Astrocyte of the cerebellum (primary cell): Measurements from ENCODE around the gene SOCS3.

ENCODE experiments used
- DNase-seq: peaks from one replicate; pipeline ENCODE4 v3.0.0-alpha.2; 2011; ENCODE audit warnings: low read depth
- H3K4me3 ChIP-seq: 2 replicates; pipeline ENCODE4 v1.5.1; 2011; ENCODE audit warnings: mild to moderate bottlenecking, low read depth, low read length, moderate library complexity
- in situ Hi-C: cut with HindIII; loops from 2 replicates; pipeline ENCODE4 v1.10.0; 2017; ENCODE audit warnings: low sequenced_read_pairs
- TF ChIP-seq, protein P1 (sequence below): IDR thresholded peaks from 2 replicates; pipeline ENCODE4 v1.5.1; 2012; ENCODE audit warnings: low read length, low read depth, moderate library complexity, mild to moderate bottlenecking; ENCODE audit errors: missing control alignments

SOCS3 gene

GRCh38 chr17:78324391-78325075, 35.3 kb downstream of the SOCS3 start:
- DNase-seq, result peak; percentile 57
- TF ChIP-seq, protein P1, sequence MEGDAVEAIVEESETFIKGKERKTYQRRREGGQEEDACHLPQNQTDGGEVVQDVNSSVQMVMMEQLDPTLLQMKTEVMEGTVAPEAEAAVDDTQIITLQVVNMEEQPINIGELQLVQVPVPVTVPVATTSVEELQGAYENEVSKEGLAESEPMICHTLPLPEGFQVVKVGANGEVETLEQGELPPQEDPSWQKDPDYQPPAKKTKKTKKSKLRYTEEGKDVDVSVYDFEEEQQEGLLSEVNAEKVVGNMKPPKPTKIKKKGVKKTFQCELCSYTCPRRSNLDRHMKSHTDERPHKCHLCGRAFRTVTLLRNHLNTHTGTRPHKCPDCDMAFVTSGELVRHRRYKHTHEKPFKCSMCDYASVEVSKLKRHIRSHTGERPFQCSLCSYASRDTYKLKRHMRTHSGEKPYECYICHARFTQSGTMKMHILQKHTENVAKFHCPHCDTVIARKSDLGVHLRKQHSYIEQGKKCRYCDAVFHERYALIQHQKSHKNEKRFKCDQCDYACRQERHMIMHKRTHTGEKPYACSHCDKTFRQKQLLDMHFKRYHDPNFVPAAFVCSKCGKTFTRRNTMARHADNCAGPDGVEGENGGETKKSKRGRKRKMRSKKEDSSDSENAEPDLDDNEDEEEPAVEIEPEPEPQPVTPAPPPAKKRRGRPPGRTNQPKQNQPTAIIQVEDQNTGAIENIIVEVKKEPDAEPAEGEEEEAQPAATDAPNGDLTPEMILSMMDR, result no peak
- in situ Hi-C loops, result no loop called here
- no peak overlapping the region for H3K4me3 ChIP-seq

GRCh38 chr17:78323826-78324390, 36.0 kb downstream of the SOCS3 start:
- H3K4me3 ChIP-seq, result no peak overlapping the region
- in situ Hi-C loops, result no loop called here
- TF ChIP-seq, protein P1, result no peak
- DNase-seq, result no peak

DNA sequence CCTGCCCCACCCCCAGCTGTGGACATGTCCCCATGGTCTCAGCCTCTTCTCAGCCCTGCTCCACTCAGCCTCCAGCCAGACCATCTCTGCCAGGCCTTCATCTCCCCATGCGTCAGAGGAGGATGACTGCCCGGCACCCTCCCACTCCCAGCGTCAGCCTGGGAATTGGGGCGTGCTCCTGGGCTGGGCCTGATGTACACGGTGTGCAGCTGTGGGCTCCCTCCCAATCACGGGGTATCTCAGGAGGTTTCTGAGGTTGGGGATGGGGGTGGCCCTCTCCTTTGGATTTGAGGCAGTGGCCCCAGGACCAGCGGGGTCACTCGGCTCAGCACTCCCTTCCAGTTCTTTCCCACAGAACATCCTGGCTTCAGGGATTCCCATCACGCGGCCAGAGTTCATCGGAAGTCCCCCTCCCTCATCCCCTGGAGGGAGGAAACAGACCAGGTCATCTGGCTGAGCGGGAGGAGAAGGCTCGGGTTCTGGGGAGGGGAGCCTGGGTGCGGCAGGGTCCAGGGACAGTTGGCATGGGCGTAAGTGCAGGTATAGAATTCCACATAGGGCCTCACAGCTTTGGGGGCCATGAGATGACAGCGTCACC, 36.9 kb downstream of the SOCS3 start:
- DNase-seq, result no peak
- in situ Hi-C loops, result no loop called here
- TF ChIP-seq, protein P1, result no peak
- no peak overlapping the region for H3K4me3 ChIP-seq

GRCh38 chr17:78322327-78322857, 37.5 kb downstream of the SOCS3 start:
- H3K4me3 ChIP-seq, result no peak overlapping the region
- no peak for DNase-seq
- TF ChIP-seq, protein P1, result no peak
- in situ Hi-C loops, result no loop called here

DNA sequence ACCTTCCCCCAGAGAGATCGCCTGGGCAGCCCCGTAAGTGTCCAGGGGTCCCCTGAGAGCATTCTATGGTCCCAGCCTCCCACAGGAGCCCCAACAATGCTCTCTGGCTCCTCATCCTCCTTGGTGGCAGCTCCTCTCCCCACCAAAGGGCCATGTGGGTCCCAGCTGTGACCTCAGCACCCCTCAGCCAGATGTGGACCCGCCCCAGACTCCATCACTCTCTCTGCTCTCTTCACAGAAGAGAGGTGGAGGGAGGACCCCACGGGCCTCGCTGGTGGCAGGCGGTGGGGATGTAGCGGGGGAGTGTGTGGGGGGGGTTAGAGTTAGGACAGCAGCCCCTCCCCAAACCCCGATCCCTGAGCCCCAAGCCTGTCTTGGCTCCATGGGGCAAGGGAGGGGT, 41.0 kb downstream of the SOCS3 start:
- TF ChIP-seq, protein P1, result no peak

GRCh38 chr17:78318407-78318806, 41.5 kb downstream of the SOCS3 start:
- in situ Hi-C loops, result no loop called here
- no peak overlapping the region for H3K4me3 ChIP-seq
- no peak for DNase-seq
- TF ChIP-seq, protein P1, result no peak

More for the DNA sequence above, 41.0 kb downstream of the SOCS3 start:
- in situ Hi-C loops, result no loop called here
- no peak for DNase-seq
- H3K4me3 ChIP-seq, result no peak overlapping the region
